HG02870 (cell line): Measurements from ENCODE around the gene SLC16A10.
"Not testable (repeated sequence)": the region's sequence is repeated elsewhere in the genome, so short reads cannot be mapped to it uniquely, and the experiment has no call there.

ENCODE experiments used
- ATAC-seq: cut with Tn5 transposase; IDR thresholded peaks from one replicate; pipeline ENCODE4 v1.9.1; 2021; ENCODE audit warnings: mild to moderate bottlenecking, moderate library complexity; ENCODE audit not compliant: unreplicated experiment

SLC16A10 gene

DNA sequence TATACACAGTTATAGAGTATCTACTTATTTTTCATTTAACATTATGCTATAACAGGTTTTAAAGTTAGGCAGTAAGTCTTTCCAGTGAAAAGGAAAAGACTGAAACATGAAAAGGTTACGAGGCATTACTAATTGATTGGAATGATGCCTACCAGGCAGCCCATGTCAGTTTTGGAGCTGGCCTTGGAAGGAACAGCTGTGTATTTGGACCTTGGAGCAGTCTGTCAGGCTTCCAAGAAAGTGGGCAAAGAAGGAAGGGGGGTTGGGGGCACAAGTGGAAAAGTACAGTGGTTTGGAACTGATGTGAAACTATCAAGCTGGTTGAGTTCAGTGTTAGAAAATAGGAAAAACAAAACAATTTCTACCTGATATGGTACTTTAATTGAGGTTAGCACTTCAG, 41.7 kb downstream of the SLC16A10 start:
- no peak for ATAC-seq

- not testable (repeated sequence) for ATAC-seq
Observed at GRCh38 chr6:111131018-111131417, 43.7 kb downstream of the SLC16A10 start.

DNA sequence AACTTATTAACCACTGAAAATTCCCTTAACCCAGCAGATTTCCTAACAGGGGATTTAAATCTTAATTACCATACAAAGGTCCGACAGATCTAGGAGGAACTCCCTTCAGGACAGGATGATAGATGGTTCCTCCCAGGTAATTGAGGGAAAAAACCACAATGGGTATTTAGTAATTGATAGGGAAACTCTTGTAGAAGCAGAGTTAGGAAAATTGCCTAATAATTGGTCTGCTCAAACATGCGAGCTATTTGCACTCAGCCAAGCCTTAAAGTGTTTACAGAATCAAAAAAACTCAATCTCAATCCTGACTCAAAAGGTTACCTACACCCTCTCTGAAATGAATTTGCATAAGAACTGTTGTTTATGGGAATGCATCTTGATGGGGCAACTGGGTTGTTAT, 45.4 kb downstream of the SLC16A10 start:
- not testable (repeated sequence) for ATAC-seq

DNA sequence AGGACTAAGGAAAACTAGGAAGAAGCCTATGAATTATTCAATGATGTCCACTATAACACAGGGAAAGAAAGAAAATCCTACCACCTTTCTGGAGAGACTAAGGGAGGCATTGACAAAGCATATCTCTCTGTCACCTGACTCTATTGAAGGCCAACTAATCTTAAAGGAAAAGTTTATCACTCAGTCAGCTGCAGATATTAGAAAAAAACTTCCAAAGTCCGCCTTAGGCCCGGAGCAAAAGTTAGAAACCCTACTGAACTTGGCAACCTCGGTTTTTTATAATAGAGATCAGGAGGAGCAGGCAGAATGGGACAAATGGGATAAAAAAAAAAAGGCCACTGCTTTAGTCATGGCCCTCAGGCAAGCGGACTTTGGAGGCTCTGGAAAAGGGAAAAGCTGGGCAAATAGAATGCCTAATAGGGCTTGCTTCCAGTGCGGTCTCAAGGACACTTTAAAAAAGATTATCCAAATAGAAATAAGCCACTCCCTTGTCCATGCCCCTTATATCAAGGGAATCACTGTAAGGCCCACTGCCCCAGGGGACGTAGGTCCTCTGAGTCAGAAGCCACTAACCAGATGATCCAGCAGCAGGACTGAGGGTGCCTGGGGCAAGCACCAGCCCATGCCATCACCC, 47.0 kb downstream of the SLC16A10 start:
- ATAC-seq, result not testable (repeated sequence)

- ATAC-seq, result not testable (repeated sequence)
Observed at GRCh38 chr6:111137489-111138093, 50.3 kb downstream of the SLC16A10 start.

- ATAC-seq, result no peak
Observed at GRCh38 chr6:111147440-111147839, 60.1 kb downstream of the SLC16A10 start.

DNA sequence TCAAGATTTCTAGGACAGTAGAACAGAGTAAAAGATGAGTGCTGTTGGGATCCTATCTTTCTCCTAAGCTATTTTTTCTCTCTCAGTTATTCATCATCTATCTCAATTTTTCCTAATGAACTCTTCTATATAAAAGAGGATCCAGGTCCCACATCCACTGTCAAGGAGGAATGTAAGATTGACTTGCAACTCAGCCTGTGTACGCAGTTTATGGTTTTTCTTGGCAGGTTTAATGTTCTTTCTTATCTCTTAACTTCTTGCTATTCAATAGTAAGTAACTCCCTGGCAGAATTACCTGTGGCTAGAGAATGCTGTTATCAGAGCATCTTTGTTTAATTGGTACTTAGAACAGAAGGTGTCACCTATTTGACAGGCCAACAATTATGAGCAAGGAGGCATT, 60.8 kb downstream of the SLC16A10 start:
- no peak for ATAC-seq

- ATAC-seq, result no peak
Observed at GRCh38 chr6:111150577-111150976, 63.3 kb downstream of the SLC16A10 start.

DNA sequence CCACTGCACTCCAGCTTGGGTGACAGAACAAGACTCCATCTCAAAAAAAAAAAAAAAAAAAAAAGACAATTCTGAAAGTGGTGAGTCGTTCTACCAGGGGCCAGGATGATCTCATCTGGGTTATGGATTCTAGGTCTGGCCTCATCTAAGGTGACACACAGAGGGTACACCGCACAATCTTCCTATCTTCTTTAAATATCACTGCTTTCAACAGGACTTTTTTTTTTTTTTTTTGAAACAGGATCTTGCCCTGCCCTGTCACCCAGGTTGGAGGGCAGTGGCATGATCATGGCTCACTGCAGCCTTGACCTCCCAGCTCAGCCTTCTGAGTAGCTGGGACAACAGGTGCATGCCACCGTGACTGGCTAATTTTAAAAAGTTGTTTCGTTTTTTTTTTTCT, 67.7 kb downstream of the SLC16A10 start:
- ATAC-seq, result no peak

GRCh38 chr6:111157412-111157811, 70.1 kb downstream of the SLC16A10 start:
- no peak for ATAC-seq

DNA sequence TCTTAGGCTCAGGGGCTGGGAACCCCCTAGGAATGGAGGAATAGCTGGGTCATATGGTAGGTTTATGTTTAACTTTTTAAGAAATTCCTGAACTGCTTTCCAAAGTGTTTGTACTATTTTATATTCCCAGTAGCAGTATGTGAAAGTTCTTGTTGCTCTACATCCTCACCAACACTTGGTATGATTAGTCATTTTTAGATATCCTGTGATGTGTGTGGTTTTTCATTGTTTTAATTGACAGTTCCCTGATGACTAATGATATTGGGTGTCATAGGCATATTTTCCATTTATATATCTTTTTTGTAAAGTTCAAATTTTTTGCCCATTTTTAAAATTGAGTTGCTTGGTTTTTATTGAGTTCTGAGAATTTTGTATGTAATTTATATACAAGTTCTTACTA, 72.3 kb downstream of the SLC16A10 start:
- ATAC-seq, result no peak

- ATAC-seq, result no peak
Observed at GRCh38 chr6:111161650-111162049, 74.3 kb downstream of the SLC16A10 start.

GRCh38 chr6:111162504-111162903, 75.2 kb downstream of the SLC16A10 start:
- ATAC-seq, result no peak

DNA sequence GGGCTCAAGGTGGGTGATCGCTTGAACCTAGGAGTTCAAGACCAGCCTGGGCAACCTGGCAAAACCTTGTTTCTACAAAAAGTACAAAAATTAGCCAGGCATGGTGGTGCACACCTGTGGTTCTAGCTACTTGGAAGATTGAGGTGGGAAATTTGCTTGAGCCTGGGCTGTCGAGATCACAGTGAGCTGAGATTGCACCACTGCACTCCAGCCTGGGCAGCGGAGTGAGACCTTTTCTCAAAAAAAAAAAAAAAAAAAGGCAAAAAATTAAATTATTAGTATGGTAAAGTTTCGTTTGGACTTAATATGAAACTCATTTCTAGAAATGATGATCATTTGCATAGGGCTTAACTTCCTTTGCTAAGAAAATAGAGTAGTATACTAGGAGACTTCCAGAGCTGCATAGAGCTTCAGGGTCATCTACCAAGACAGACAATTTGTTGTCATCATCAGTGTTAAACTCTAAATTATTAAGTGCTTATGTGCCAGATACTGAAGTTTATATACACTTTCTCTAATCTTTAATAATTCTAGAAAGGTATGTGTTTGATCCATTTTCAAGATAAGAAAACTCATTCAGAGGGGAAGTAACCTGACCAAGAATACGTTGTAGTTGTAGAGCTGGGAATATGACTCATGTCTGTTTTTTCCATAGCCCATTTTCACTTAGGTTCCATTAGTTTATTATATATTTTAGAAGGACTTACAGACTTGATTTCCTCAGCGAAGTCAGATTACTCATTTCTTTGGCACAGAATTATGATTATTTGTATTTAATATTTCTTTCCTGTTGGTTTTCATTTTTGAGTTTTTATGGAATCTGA, 84.5 kb downstream of the SLC16A10 start:
- ATAC-seq, result peak; percentile 69

GRCh38 chr6:111172563-111172962, 85.3 kb downstream of the SLC16A10 start:
- no peak for ATAC-seq

- ATAC-seq, result no peak
Observed at GRCh38 chr6:111173341-111173740, 86.0 kb downstream of the SLC16A10 start.

GRCh38 chr6:111173946-111174345, 86.6 kb downstream of the SLC16A10 start:
- ATAC-seq, result no peak

GRCh38 chr6:111175109-111175508, 87.8 kb downstream of the SLC16A10 start:
- ATAC-seq, result no peak

DNA sequence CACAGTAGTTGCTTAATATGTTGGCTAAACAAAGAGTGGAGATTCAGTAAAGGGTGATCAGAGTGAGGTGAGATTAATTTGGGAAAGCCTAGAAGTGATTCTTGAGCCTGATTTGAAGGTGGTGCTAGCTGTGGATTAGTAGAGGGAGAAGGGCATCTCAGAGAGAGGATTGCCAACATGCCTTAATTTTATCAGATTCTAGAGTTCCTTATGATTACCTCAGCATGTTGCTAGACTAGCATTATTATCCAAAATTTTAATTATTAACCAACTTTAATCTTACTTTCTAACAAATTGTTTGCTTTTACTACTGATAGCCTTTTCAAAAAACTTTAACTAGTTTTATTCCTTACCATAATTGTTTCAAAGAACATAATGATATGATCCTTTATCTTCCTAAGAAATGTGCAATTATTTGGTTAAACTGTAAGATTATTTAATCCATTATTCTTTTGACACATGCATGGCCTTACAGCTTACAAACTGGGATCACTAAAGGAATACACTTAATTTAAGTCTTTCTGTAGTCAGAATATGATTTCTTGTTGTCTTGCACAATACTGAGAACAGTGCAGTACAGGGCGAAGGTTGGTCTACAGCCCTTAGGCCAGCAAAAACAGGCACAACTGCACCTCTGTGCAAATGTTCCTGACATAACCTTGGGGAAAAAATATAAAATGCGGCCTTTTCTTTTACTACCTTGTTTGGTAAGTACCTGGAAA, 88.9 kb downstream of the SLC16A10 start:
- no peak for ATAC-seq

DNA sequence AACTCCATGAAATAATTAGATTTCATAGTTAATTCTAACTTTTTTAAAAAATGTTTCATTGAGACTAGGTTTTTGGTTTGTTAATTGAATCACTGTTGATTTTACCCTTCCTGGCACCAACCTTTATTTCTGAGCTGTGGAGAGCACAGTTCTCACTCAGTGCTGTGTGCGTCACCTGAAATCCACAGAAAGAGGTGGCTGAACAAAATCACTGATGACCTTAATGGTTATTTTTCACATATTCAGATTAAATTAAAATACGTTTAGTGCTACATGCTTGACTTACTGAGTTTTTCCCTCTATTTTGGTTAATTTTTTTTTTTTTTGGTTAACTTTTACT, 89.4 kb downstream of the SLC16A10 start:
- no peak for ATAC-seq

DNA sequence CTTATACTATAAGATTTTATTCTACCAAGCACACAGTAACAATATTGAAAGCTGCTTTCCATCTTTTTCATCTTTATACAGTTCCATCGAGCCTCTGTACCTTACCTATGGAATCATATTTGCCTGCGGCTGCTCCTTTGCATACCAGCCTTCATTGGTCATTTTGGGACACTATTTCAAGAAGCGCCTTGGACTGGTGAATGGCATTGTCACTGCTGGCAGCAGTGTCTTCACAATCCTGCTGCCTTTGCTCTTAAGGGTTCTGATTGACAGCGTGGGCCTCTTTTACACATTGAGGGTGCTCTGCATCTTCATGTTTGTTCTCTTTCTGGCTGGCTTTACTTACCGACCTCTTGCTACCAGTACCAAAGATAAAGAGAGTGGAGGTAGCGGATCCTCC, 89.8 kb downstream of the SLC16A10 start:
- no peak for ATAC-seq
